Fibroblast of villous mesenchyme (primary cell): ENCODE measurements around the gene SLC25A17. TPM values are rescaled to one million over a fixed set of nuclear protein-coding genes. Genes with fewer than 3 reads are reported as not detected.
A peak's percentile ranks its signal among the peaks of the same experiment; 100 is the strongest.
"Not testable (repeated sequence)": the region's sequence is repeated elsewhere in the genome, so short reads cannot be mapped to it uniquely, and the experiment has no call there.

Source experiments
- DNase-seq: peaks from one replicate; pipeline ENCODE4 v3.0.0-alpha.2; 2010; ENCODE audit warnings: low read depth
- H3K4me3 ChIP-seq: 2 replicates; pipeline ENCODE4 v1.5.1; 2011; ENCODE audit warnings: low read depth, mild to moderate bottlenecking, low read length
- CTCF ChIP-seq: IDR thresholded peaks from 2 replicates; pipeline ENCODE4 v1.5.1; 2012; ENCODE audit warnings: low read depth, mild to moderate bottlenecking, low read length; ENCODE audit not compliant: insufficient read depth
- small RNA-seq: library from RNA; depleted of rRNA; stranded (forward); fragments of <200 nt; gene quantifications from one replicate; pipeline ENCODE3, GENCODE V24; 2012
- total RNA-seq: library from RNA; depleted of rRNA; stranded (reverse); fragments of >200 nt; gene quantifications from 2 replicates; pipeline ENCODE4 v1.2.3, GENCODE V29; 2012

The SLC25A17 gene
- total RNA-seq, 1 donor = 23.7 TPM

GRCh38 chr22:40721266-40721665 is 97.9 kb downstream of the SLC25A17 start:
- H3K4me3 ChIP-seq = no peak overlapping the region
- DNase-seq = peak; percentile 36
- no peak for TF ChIP-seq CTCF

GRCh38 chr22:40720538-40721256 is 98.4 kb downstream of the SLC25A17 start:
- no peak for DNase-seq
- H3K4me3 ChIP-seq = no peak overlapping the region
- no peak for TF ChIP-seq CTCF

GRCh38 chr22:40720156-40720537 is 99.0 kb downstream of the SLC25A17 start:
- H3K4me3 ChIP-seq, DNase-seq: not testable (repeated sequence)

Small RNA genes within 50 kb of the gene (small RNA-seq; reads per million reads assigned to genes)
- gene JTBP1 (not detected), gene MIR4766 (1.5 reads per million, percentile 36 among the genes with 10 or more reads in this experiment)

Other genes starting within 250 kb of the SLC25A17 start
- gene MRTFA, start 182.6 kb downstream of the SLC25A17 start, total RNA-seq = 44.9 and 50.6 TPM in 2 replicates
- gene MCHR1, start 139.9 kb downstream of the SLC25A17 start, total RNA-seq = 0.32 and 0.43 TPM in 2 replicates
- 190 and 199 TPM in 2 replicates for gene ST13, start 37.3 kb upstream of the SLC25A17 start, total RNA-seq
- gene XPNPEP3, start 37.8 kb upstream of the SLC25A17 start, total RNA-seq = 15.1 and 19.0 TPM in 2 replicates
- gene DNAJB7, start 42.8 kb upstream of the SLC25A17 start, total RNA-seq = not detected in 2 replicates
- 54.4 and 59.6 TPM in 2 replicates for gene RBX1, start 132.0 kb upstream of the SLC25A17 start, total RNA-seq